Bone marrow (tissue), 2 donors: ENCODE measurements around the gene STXBP5.
"Not testable (repeated sequence)": the region's sequence is repeated elsewhere in the genome, so short reads cannot be mapped to it uniquely, and the experiment has no call there.

Experiments
- DNase-seq, 2 donors: peaks; one replicate each; lab custom pipeline; 2025; lab: John Stamatoyannopoulos, UW

Gene STXBP5

DNA sequence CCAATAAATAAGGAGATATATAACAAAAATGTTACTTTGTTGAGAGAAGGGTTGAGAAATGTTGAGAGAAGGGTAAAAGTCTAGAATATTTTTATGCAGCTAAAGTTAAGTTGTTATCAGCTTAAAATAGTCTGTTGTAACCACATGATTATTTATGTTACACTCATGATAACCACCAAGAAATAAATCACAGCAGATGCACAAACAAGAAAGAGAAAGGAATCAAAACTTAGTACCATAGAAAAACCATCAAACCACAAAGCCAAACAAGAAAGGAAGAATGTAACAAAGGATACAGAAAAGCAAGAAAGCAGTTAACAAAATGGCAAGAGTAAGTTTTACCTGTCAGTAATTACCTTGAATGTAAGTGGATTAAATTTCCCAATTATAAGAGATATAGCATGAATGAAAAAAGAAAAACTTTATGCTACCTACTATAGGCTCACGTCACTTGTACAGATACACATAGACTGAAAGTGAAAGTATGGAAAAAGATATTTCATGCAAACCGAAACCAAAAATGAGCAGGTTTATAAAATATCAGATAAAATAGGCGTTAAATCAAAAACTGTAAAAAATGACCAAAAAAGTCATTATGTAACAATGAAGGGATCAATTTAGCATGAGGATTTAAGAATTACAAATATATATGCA, 93.6 kb downstream of the STXBP5 start:
- DNase-seq: no peak

DNA sequence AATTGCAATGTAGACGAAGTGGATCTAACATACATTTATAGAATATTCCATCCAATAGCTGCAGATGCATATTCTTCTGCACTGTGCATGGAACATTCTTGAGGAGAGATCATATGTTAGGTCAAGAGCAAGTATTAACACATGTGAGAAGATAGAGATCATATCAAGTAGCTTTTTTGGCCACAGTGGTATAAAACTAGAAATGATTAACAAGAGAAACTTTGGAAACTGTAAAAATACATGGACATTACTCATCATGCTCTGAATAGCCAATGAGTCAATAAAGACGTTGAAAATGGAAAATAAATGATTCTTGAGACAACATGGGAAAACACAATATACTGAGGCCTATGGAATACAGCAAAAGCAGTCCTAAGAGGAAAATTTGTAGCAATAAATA, 94.2 kb downstream of the STXBP5 start:
- DNase-seq: no peak

DNA sequence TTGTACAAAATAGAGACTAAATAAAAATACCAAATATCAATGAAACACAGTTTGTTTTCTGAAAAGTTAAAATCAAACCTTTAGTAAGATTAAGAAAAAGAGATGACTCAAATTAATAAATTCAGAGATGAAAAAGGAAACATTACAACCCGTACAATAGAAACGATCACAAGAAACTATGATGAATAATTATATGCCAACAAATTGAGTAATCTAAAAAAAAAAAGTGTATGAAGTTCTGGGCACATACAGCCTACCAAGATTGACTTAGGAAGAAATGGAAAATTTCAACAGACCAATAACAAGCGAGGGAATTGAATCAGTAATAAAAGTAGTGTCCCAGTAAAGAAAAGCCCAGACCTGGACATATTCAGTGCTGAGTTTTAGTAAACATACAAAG, 94.8 kb downstream of the STXBP5 start:
- DNase-seq: no peak

DNA sequence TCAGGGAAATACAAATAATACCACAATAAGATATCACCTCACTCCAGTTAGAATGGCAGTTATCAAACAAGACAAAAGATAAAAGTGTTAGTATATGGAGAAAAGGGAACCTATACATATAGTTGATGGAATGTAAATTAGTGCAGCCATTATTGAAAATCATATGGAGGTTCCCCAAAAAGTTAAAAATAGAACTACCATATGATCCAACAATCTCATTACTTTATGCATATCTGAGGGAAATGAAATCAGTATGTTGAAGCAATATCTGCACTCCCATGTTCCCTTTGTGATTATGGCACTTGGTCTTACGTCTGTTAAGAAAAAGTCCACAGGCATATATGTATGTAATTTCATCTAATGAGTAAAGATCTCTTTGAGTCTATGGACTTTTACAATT, 96.9 kb downstream of the STXBP5 start:
- no peak for DNase-seq

- DNase-seq: no peak
Observed at GRCh38 chr6:147304016-147304415, 99.8 kb downstream of the STXBP5 start.

DNA sequence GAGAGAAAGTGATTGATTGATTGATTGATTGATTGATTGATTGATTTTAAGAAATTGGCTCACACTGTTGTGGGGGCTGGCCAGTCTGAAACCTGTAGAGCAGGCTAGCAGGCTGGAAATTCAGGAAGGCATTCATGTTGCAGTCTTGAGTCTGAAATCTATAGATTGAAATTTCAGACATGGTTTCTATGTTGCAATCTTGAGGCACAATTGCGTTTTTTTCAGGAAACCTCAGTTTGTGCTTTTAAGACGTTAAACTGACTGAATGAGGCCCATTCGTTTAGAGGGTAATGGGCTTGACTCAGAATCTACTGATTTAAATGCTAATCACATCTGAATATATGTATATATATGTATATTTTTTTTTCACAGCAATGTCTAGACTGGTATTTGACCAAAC, 106.3 kb downstream of the STXBP5 start:
- DNase-seq: no peak

DNA sequence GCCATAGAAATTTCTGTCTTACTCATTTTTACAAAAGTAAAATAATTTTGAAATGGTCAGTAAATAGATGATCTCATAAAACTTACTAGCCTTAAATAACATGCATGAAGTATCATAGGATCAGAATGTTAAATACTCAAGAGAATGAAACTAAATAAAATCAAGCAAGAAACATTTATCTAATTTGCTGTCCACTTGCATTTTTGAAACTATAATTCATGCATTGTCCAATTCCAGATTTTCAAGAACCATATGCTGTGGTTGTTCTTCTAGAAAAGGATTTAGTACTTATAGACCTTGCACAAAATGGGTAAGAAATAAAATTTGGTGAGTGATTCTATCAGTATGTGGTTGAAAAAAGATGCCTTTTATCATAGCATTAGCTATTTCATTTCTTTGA, 107.0 kb downstream of the STXBP5 start:
- no peak for DNase-seq

DNA sequence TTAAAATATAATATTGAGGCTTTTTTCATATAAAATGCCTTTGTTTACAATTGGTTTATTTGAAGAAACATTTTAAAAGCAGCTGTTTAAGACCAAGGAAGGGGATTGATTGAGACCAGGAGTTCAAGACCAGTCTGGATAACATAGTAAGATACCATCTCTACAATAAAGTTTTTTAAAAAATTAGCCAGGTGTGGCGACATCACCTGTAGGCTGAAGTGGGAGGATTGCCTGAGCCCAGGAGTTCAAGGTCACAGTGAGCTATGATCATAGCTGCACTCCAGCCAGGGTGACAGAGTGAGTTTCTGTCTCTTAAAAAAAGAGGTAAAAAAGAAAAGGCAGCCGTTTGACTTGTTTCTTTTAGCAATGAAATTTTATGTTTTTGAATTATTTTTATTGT, 117.0 kb downstream of the STXBP5 start:
- DNase-seq: no peak

GRCh38 chr6:147322299-147323162, 118.3 kb downstream of the STXBP5 start:
- peak in 1 of 2 donors; percentile 92 for DNase-seq

GRCh38 chr6:147325557-147325956, 121.3 kb downstream of the STXBP5 start:
- DNase-seq: no peak

DNA sequence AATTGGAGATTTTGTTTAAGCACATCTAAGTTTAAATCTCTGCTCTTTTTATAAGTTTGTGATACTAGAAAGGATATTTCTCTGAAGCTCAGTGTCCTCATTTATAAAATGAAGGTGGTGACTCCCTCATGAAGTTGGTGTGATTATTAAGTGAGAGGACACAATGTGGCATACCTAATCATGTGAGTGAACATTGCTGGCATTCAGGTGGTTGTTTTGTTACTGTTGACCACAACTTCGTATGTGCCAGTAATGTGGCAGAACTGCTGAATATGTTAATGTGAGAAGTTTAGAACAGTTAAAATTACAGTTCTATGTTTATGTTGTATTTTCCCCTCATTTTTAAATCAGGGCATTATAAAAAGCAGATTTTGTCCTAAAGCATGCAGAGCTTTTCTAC, 127.2 kb downstream of the STXBP5 start:
- no peak for DNase-seq

- no peak for DNase-seq
Observed at GRCh38 chr6:147337921-147338320, 133.7 kb downstream of the STXBP5 start.

- DNase-seq: no peak
Observed at GRCh38 chr6:147341486-147341885, 137.3 kb downstream of the STXBP5 start.

- no peak for DNase-seq
Observed at GRCh38 chr6:147345902-147346301, 141.7 kb downstream of the STXBP5 start.

- DNase-seq: no peak
Observed at GRCh38 chr6:147347179-147347881, 143.1 kb downstream of the STXBP5 start.

- no peak for DNase-seq
Observed at GRCh38 chr6:147347882-147348575, 143.8 kb downstream of the STXBP5 start.

- no peak for DNase-seq
Observed at GRCh38 chr6:147361311-147361981, 157.2 kb downstream of the STXBP5 start.

- DNase-seq: no peak
Observed at GRCh38 chr6:147366290-147366689, 162.1 kb downstream of the STXBP5 start.

- no peak for DNase-seq
Observed at GRCh38 chr6:147371325-147371724, 167.1 kb downstream of the STXBP5 start.

- no peak for DNase-seq
Observed at GRCh38 chr6:147372806-147373205, 168.6 kb downstream of the STXBP5 start.

- no peak for DNase-seq
Observed at GRCh38 chr6:147378819-147379218, 174.6 kb downstream of the STXBP5 start.

DNA sequence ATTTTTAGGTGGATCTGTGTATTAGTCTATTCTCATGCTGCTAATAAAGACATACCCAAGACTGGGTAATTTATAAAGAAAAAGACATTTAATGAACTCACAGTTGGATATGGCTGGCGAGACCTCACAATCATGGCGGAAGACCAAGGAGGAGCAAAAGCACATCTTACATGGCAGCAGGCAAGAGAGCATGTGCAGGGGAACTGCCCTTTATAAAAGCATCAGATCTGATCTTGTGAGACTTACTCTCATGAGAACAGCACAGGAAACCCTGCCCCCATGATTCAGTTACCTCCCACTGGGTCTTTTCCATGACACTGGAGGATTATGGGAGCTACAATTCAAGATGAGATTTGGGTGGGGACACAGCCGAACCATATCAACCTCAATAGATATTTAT, 176.6 kb downstream of the STXBP5 start:
- DNase-seq: not testable (repeated sequence)
